ENCODE results near the gene MFSD6L. TPM values are rescaled to one million over a fixed set of nuclear protein-coding genes. Genes with fewer than 3 reads are reported as not detected.
A peak's percentile ranks its signal among the peaks of the same experiment; 100 is the strongest.

Gene MFSD6L
- total RNA-seq, 1 donor from 2014 or later = not detected

DNA sequence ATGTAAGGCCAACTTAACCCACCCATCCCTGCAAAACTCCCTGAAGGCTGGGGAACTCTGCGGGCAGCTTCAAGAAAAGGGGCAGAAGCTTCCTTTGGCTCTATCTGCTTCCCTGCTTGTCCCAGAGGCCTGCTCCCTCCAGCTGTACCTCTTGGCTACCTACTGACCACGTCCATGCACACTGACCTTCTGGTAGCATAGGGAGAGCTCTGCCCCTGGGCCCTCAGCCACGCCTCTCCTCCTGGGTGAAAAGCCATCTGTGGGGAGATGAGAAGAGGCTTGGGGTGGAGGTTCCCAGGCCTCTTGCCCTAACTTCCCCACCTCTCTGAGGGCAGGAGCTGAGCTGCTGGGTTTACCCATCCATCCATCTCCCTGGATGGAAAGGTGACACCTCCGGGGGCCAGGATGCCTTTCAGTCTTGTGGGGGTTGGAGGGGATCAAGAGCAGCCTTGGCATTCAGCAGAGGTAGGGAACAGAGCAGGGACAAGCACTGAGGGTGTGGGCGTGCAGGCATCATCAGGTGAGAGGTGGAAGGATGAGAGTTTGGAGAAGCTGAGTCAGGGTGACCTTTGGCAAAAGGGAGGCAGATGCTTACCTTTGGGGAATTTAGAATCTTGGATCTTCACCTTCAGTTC, 23.4 kb upstream of the MFSD6L start:
- Histone ChIP-seq H3K27me3 (no peaks in the 10 kb centered on the region), H3K36me3 (no peaks in the 10 kb centered on the region), H3K4me3 (no peak overlapping the region), H3K4me1 (no peaks in the 10 kb centered on the region), H3K9me3 (no peaks in the 10 kb centered on the region), H3K27ac (no peak overlapping the region)
- TF ChIP-seq, protein P1, sequence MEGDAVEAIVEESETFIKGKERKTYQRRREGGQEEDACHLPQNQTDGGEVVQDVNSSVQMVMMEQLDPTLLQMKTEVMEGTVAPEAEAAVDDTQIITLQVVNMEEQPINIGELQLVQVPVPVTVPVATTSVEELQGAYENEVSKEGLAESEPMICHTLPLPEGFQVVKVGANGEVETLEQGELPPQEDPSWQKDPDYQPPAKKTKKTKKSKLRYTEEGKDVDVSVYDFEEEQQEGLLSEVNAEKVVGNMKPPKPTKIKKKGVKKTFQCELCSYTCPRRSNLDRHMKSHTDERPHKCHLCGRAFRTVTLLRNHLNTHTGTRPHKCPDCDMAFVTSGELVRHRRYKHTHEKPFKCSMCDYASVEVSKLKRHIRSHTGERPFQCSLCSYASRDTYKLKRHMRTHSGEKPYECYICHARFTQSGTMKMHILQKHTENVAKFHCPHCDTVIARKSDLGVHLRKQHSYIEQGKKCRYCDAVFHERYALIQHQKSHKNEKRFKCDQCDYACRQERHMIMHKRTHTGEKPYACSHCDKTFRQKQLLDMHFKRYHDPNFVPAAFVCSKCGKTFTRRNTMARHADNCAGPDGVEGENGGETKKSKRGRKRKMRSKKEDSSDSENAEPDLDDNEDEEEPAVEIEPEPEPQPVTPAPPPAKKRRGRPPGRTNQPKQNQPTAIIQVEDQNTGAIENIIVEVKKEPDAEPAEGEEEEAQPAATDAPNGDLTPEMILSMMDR (IDR thresholded peaks at IDR 0.05) = no peak
- peak in 1 of 2 donors; percentile 21 for DNase-seq (ENCODE audit: low spot score in 2 of 2)
- intact Hi-C loops (cut with DNase I) = no loop called here

DNA sequence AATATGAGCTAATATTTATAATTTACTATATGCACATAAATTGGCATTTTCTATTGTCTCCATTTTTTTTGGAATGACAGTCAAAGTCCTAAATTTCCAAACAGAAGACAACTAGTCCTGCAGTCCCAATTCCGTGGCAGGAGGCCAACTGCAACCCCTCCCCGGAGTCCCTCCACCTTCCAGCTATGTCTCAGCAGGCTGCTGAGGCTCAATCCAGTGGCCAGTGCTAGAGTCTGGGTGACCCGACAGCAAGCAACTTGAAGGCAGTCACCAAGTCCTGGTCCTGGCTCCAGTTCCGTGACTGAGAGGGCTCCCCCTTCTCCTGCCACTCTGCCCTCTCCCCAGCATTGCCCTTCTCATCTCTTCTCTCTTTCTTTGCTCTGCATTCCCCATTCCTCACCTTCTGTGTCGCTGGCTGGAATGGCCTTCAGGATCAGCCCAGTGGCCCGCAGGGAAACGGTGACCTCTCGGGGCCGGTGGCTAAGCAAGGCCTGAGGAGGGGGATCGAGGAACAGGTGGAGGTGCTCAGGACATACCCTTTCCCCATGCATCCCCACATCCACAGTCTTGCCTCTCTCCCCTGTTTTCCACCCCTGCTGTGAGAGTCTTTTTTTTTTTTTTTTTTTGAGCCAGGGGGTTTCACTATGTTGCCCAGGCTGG, 22.4 kb upstream of the MFSD6L start:
- intact Hi-C loops (cut with DNase I) = no loop called here
- H3K4me1 ChIP-seq = no peaks in the 10 kb centered on the region
- H3K9me3 ChIP-seq = no peaks in the 10 kb centered on the region
- H3K4me3 ChIP-seq = no peak overlapping the region
- peak in 1 of 2 donors; percentile 38 for DNase-seq (ENCODE audit: low spot score in 2 of 2)
- no peak overlapping the region for H3K27ac ChIP-seq
- H3K27me3 ChIP-seq = no peaks in the 10 kb centered on the region
- no peaks in the 10 kb centered on the region for H3K36me3 ChIP-seq
- TF ChIP-seq, protein P1 (IDR thresholded peaks at IDR 0.05) = no peak

DNA sequence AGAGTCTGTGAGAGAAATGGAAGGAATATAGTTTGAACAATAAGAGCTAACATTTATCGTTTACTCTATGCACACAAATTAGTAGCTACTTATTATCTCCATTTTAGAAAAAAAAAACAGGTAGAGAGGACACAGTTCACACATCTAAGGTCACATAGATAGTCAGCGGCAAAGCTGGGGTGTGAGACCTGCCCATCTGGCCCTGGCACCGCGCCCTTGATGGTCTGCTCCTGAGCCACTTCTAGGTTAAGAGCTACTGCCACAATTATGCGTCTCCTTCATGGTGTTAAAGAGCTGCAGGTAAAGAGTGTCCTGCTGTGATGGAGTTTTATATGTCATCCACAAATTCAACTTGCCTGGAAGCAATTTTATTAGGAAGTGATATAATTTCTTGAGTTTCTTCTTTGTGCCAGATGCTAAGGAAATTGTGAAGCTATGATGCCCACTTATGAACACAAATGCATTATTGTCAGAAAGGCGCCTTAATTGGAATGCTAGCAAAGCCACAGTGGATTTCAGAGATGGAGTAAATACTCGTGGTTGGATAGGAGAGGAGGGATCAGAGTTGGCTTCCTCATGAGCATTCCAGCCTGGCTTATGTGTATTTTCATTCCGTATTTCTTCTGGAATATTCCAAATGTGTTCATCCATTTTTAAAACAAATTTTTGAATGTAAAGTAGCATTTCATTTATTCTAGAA, 21.3 kb upstream of the MFSD6L start:
- no peaks in the 10 kb centered on the region for H3K9me3 ChIP-seq
- no peak overlapping the region for H3K27ac ChIP-seq
- TF ChIP-seq, protein P1 (IDR thresholded peaks at IDR 0.05) = no peak
- peak in 1 of 2 donors; percentile 7 for DNase-seq (ENCODE audit: low spot score in 2 of 2)
- no peaks in the 10 kb centered on the region for H3K4me1 ChIP-seq
- no peaks in the 10 kb centered on the region for H3K27me3 ChIP-seq
- no peak overlapping the region for H3K4me3 ChIP-seq
- no peaks in the 10 kb centered on the region for H3K36me3 ChIP-seq
- intact Hi-C loops (cut with DNase I) = no loop called here

DNA sequence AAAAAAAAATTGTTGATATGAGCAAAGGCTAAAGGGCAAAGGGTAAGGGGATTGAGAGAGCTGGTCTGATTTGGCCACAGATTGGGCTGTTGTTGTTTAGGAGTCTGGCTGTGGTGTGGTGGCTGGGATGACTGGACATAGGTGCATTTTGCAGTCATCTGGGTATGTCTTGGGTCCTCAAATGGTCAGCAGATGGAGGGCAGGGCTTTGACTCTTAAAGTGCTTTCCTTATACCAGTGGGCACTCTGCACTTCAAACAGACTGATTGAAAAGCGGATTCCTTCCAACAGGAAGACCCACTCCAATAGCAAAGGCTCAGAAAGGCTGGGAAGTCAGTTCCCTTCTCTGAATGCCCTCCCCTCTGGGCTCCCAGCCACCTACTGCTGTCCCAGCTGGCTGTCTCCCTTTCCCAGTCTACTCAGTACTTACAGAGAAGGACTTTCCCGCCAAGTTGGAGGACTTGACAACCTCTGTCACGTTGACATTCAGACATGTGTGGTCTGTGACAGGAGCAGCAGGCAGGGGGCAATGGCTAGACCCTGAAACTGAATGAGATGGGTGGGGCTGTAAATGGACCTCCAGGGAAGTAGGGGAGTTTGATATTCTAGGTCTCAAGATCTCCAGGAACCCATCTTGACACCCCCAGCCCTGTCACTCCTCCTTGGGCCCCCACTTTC, 19.6 kb upstream of the MFSD6L start:
- H3K27me3 ChIP-seq = no peaks in the 10 kb centered on the region
- no peak overlapping the region for H3K27ac ChIP-seq
- H3K4me3 ChIP-seq = no peak overlapping the region
- DNase-seq (ENCODE audit: low spot score in 2 of 2) = peak in 1 of 2 donors; percentile 43
- no peaks in the 10 kb centered on the region for H3K4me1 ChIP-seq
- H3K9me3 ChIP-seq = no peaks in the 10 kb centered on the region
- intact Hi-C loops (cut with DNase I) = no loop called here
- no peaks in the 10 kb centered on the region for H3K36me3 ChIP-seq
- TF ChIP-seq, protein P1 (IDR thresholded peaks at IDR 0.05) = no peak

DNA sequence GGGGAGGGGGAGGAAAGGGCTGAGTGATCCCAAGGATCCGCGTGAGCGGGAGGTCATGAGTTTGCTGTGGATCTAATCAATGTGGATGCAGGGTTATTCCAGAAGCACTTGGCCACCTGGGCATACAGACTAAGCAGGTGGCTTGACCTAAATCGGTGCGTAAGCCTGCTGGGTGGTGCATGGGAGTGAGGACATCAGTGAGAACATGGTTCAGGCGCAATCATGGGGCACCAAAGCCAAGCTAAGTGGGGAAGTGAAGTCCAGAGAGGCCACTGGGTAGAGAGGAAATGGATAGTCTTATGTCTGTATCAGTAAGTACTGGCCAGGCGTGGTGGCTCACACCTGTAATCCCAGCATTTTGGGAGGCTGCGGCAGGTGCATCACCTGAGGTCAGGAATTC, 18.9 kb upstream of the MFSD6L start:
- Histone ChIP-seq H3K9me3 (no peaks in the 10 kb centered on the region), H3K27ac (no peak overlapping the region), H3K4me3 (no peak overlapping the region), H3K27me3 (no peaks in the 10 kb centered on the region), H3K4me1 (no peaks in the 10 kb centered on the region), H3K36me3 (no peaks in the 10 kb centered on the region)
- intact Hi-C loops (cut with DNase I) = no loop called here
- DNase-seq (ENCODE audit: low spot score in 2 of 2) = peak in 1 of 2 donors; percentile 27
- TF ChIP-seq, protein P1 (IDR thresholded peaks at IDR 0.05) = no peak
